MM.1S (cell line): ENCODE results near the gene FAM180A.

Experiments used
- EZH2 ChIP-seq: fragments of 300-600 bp; sonication (generic); optimal IDR thresholded peaks from 2 replicates; pipeline ENCODE3; 2017; ENCODE audit warnings: low read depth, mild to moderate bottlenecking, antibody characterized with exemption, low read length, mixed read lengths
- TF ChIP-seq, protein P1 (sequence below): fragments of 300-600 bp; sonication (generic); IDR thresholded peaks from 2 replicates; pipeline ENCODE4 v1.5.1; 2016; ENCODE audit warnings: antibody characterized with exemption, low read length, mixed read lengths

DNA sequence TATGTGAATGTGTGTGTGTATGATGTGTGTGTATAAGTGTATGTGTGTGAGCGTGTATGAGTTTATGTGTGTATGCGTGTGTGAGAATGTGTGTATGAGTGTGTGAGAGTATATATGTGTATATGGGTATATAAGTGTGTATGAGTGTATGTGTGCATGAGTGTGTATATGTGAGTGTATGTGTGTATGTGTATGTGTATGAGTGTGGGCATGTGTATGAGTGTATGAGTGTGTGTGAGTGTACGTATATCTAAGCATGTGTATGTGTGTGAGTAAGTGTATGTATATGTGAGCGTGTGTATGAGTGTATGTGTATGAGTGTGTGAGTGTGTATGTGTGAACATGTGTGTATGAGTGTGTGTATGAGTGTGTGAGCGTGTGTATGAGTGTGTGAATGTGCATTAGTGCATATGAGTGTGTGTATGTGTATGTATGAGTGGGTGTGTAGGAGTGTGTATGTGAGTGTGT lies 33.5 kb downstream of the FAM180A start:
- TF ChIP-seq, protein P1, sequence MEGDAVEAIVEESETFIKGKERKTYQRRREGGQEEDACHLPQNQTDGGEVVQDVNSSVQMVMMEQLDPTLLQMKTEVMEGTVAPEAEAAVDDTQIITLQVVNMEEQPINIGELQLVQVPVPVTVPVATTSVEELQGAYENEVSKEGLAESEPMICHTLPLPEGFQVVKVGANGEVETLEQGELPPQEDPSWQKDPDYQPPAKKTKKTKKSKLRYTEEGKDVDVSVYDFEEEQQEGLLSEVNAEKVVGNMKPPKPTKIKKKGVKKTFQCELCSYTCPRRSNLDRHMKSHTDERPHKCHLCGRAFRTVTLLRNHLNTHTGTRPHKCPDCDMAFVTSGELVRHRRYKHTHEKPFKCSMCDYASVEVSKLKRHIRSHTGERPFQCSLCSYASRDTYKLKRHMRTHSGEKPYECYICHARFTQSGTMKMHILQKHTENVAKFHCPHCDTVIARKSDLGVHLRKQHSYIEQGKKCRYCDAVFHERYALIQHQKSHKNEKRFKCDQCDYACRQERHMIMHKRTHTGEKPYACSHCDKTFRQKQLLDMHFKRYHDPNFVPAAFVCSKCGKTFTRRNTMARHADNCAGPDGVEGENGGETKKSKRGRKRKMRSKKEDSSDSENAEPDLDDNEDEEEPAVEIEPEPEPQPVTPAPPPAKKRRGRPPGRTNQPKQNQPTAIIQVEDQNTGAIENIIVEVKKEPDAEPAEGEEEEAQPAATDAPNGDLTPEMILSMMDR = no peak
- no peak for TF ChIP-seq EZH2
